HepG2 (cell line): ENCODE data around the gene ATRAID. TPM values are rescaled to one million over a fixed set of nuclear protein-coding genes. Genes with fewer than 3 reads are reported as not detected.

Source experiments
- FOXA1 ChIP-seq, 2 experiments: fragments of 450-650 bp in 1 of 2; sonication (generic) in 1 of 2; formaldehyde crosslinking in 1 of 2; IDR thresholded peaks; 2 replicates each; pipeline versions ENCODE4 v1.4.0 to v1.6.1; 2016 to 2020; ENCODE audit warnings: missing genetic modification reagents in 1 of 2
- HES4 ChIP-seq: sonication (generic); formaldehyde crosslinking; IDR thresholded peaks from 2 replicates; pipeline ENCODE4 v1.9.0; 2021; ENCODE audit warnings: mild to moderate bottlenecking, missing genetic modification reagents, borderline replicate concordance
- KDM4B ChIP-seq: sonication (generic); formaldehyde crosslinking; IDR thresholded peaks from 2 replicates; pipeline ENCODE4 v1.4.0; 2020; ENCODE audit warnings: missing genetic modification reagents
- MXI1 ChIP-seq: IDR thresholded peaks from 3 replicates; pipeline ENCODE4 v1.6.1; 2012; ENCODE audit warnings: low read depth, low read length, inconsistent platforms, borderline replicate concordance
- PCBP2 ChIP-seq: fragments of 200-400 bp; formaldehyde crosslinking; optimal IDR thresholded peaks from 2 replicates; pipeline ENCODE3; 2018; ENCODE audit warnings: low read length, low read depth; ENCODE audit not compliant: poor library complexity, severe bottlenecking
- RBM22 ChIP-seq: fragments of 200-400 bp; formaldehyde crosslinking; optimal IDR thresholded peaks from 2 replicates; pipeline ENCODE3; 2017; ENCODE audit warnings: mild to moderate bottlenecking, low read length, moderate library complexity
- RXRB ChIP-seq: IDR thresholded peaks from 2 replicates; pipeline ENCODE4 v1.6.1; 2016; ENCODE audit warnings: borderline replicate concordance, missing genetic modification reagents, missing compliant biosample characterization
- TBX3 ChIP-seq: fragments of 450-650 bp; IDR thresholded peaks from 2 replicates; pipeline ENCODE4 v1.6.1; 2017; ENCODE audit warnings: antibody characterized with exemption, mild to moderate bottlenecking, inconsistent platforms, borderline replicate concordance
- ZNF263 ChIP-seq: sonication (generic); formaldehyde crosslinking; IDR thresholded peaks from 2 replicates; pipeline ENCODE4 v1.4.0; 2020; ENCODE audit warnings: missing genetic modification reagents
- ZNF317 ChIP-seq: sonication (generic); formaldehyde crosslinking; IDR thresholded peaks from 2 replicates; pipeline ENCODE4 v1.5.0; 2020; ENCODE audit warnings: mild to moderate bottlenecking, missing genetic modification reagents
- ZNF572 ChIP-seq: sonication (generic); formaldehyde crosslinking; IDR thresholded peaks from 2 replicates; pipeline ENCODE4 v1.5.1; 2020; ENCODE audit warnings: mild to moderate bottlenecking, missing genetic modification reagents
- ZNF574 ChIP-seq: sonication (generic); formaldehyde crosslinking; IDR thresholded peaks from 2 replicates; pipeline ENCODE4 v1.4.0; 2020; ENCODE audit warnings: missing genetic modification reagents
- polyA plus RNA-seq, 8 experiments: library from polyadenylated mRNA; depleted of rRNA in 3 of 8; stranded (reverse) in 7 of 8; unstranded in 1 of 8; fragments of >200 nt; fragmentation: Illumina TruSeq in 4 of 8; extraction: Trizol in 4 of 8; gene quantifications; 2 replicates each; pipeline versions ENCODE4 v1.2.1 to v1.2.3, GENCODE V29; 2011 to 2016; ENCODE audit warnings: low read depth in 4 of 8, missing spikeins in 1 of 8, mixed read lengths in 1 of 8; ENCODE audit not compliant: insufficient read depth in 1 of 8
- total RNA-seq, 5 experiments: library from RNA; depleted of rRNA; stranded (reverse); fragments of >200 nt; fragmentation: Illumina TruSeq; extraction: Trizol; gene quantifications; 2 replicates each; pipeline ENCODE4 v1.2.3, GENCODE V29; 2016; ENCODE audit warnings: low read depth in 1 of 5
- TF ChIP-seq, protein P1 (sequence below): sonication (generic); formaldehyde crosslinking; IDR thresholded peaks from 2 replicates; pipeline ENCODE4 v1.9.0; 2021; ENCODE audit warnings: mild to moderate bottlenecking, missing genetic modification reagents
- TF ChIP-seq, protein P2 (sequence below): sonication (generic); formaldehyde crosslinking; IDR thresholded peaks from 2 replicates; pipeline ENCODE4 v1.8.1; 2023; ENCODE audit warnings: missing genetic modification reagents, inconsistent platforms, borderline replicate concordance
- TF ChIP-seq, protein P3 (sequence below): sonication (generic); formaldehyde crosslinking; IDR thresholded peaks from 2 replicates; pipeline ENCODE4 v1.5.1; 2020; ENCODE audit warnings: mild to moderate bottlenecking, missing genetic modification reagents

Gene ATRAID
- total and polyA plus RNA-seq, 2 of the 13 experiments (the other 11 are each of a cell fraction or from before 2014, with no cell fraction given): 207 to 382 TPM

DNA sequence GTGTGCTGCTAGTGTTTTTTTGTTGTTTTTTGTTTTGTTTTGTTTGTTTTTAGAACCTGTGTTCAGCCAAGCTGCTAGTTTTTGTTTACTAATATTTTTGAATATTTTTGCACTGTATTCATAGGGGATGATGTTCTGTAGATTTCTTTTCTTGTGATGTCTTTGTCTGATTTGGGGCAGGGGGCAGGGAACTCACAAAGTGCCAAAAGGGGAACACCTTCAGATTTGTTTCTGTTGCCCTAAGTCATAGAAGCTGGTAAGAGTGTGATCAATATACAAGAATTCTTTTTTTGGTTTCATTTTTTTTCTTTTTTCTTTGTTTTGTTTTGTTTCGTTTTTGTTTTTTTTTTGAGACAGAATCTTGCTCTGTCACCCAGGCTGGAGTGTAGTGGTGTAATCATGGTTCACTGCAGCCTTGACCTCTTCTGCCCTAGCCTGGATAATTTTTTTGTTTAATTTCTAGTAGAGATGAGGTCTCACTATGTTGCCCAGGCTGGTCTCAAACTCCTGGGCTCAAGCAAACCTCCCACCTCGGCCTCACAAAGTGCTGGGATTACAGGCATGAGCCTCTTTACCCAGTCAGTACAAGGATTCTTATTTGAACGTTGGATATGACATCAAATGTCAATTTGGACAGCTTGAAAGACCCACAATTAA, 32.4 kb upstream of the ATRAID start (continued):
- TF ChIP-seq, protein P1, sequence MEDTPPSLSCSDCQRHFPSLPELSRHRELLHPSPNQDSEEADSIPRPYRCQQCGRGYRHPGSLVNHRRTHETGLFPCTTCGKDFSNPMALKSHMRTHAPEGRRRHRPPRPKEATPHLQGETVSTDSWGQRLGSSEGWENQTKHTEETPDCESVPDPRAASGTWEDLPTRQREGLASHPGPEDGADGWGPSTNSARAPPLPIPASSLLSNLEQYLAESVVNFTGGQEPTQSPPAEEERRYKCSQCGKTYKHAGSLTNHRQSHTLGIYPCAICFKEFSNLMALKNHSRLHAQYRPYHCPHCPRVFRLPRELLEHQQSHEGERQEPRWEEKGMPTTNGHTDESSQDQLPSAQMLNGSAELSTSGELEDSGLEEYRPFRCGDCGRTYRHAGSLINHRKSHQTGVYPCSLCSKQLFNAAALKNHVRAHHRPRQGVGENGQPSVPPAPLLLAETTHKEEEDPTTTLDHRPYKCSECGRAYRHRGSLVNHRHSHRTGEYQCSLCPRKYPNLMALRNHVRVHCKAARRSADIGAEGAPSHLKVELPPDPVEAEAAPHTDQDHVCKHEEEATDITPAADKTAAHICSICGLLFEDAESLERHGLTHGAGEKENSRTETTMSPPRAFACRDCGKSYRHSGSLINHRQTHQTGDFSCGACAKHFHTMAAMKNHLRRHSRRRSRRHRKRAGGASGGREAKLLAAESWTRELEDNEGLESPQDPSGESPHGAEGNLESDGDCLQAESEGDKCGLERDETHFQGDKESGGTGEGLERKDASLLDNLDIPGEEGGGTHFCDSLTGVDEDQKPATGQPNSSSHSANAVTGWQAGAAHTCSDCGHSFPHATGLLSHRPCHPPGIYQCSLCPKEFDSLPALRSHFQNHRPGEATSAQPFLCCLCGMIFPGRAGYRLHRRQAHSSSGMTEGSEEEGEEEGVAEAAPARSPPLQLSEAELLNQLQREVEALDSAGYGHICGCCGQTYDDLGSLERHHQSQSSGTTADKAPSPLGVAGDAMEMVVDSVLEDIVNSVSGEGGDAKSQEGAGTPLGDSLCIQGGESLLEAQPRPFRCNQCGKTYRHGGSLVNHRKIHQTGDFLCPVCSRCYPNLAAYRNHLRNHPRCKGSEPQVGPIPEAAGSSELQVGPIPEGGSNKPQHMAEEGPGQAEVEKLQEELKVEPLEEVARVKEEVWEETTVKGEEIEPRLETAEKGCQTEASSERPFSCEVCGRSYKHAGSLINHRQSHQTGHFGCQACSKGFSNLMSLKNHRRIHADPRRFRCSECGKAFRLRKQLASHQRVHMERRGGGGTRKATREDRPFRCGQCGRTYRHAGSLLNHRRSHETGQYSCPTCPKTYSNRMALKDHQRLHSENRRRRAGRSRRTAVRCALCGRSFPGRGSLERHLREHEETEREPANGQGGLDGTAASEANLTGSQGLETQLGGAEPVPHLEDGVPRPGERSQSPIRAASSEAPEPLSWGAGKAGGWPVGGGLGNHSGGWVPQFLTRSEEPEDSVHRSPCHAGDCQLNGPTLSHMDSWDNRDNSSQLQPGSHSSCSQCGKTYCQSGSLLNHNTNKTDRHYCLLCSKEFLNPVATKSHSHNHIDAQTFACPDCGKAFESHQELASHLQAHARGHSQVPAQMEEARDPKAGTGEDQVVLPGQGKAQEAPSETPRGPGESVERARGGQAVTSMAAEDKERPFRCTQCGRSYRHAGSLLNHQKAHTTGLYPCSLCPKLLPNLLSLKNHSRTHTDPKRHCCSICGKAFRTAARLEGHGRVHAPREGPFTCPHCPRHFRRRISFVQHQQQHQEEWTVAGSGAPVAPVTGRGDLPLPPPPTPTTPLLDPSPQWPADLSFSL (CRISPR knock-in tag): 0 out of 2 replicates have a peak, but pooled peaks have one; percentile 49
- TF ChIP-seq, protein P2, sequence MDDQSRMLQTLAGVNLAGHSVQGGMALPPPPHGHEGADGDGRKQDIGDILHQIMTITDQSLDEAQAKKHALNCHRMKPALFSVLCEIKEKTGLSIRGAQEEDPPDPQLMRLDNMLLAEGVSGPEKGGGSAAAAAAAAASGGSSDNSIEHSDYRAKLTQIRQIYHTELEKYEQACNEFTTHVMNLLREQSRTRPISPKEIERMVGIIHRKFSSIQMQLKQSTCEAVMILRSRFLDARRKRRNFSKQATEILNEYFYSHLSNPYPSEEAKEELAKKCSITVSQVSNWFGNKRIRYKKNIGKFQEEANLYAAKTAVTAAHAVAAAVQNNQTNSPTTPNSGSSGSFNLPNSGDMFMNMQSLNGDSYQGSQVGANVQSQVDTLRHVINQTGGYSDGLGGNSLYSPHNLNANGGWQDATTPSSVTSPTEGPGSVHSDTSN (CRISPR knock-in tag): no peak
- no peak for TF ChIP-seq ZNF317 (CRISPR knock-in tag)
- TF ChIP-seq PCBP2: no peak
- TF ChIP-seq MXI1: no peak
- TF ChIP-seq, protein P3, sequence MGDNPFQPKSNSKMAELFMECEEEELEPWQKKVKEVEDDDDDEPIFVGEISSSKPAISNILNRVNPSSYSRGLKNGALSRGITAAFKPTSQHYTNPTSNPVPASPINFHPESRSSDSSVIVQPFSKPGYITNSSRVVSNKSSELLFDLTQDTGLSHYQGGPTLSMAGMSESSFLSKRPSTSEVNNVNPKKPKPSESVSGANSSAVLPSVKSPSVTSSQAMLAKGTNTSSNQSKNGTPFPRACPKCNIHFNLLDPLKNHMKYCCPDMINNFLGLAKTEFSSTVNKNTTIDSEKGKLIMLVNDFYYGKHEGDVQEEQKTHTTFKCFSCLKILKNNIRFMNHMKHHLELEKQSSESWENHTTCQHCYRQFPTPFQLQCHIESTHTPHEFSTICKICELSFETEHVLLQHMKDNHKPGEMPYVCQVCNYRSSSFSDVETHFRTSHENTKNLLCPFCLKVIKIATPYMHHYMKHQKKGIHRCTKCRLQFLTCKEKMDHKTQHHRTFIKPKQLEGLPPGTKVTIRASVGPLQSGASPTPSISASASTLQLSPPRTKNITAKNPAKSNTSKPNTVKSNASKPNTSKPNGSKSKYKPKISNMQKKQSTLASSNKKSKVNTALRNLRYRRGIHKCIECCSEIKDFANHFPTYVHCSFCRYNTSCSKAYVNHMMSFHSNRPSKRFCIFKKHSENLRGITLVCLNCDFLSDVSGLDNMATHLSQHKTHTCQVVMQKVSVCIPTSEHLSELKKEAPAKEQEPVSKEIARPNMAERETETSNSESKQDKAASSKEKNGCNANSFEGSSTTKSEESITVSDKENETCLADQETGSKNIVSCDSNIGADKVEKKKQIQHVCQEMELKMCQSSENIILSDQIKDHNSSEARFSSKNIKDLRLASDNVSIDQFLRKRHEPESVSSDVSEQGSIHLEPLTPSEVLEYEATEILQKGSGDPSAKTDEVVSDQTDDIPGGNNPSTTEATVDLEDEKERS (CRISPR knock-in tag): 0 out of 2 replicates have a peak, but pooled peaks have one; percentile 23
- no peak for TF ChIP-seq ZNF572 (CRISPR knock-in tag)
- TF ChIP-seq KDM4B (CRISPR knock-in tag): no peak
- TF ChIP-seq ZNF263 (CRISPR knock-in tag): no peak
- peak; percentile 86; the same call in 1 of the 2 replicates for TF ChIP-seq RXRB (CRISPR knock-in tag)
- 0 out of 2 replicates have a peak, but pooled peaks have one; percentile 3 for TF ChIP-seq ZNF574
- no peak for TF ChIP-seq FOXA1 (IDR thresholded peaks at IDR 0.05)
- no peak for TF ChIP-seq FOXA1 (CRISPR knock-in tag; IDR thresholded peaks at IDR 0.05)
- no peak for TF ChIP-seq TBX3
- no peak for TF ChIP-seq HES4 (CRISPR knock-in tag)
- TF ChIP-seq RBM22: no peak
